SK-N-SH treated with all-trans-retinoic acid at 6 μM for 48 hours (cell line): ENCODE measurements around the gene GPR183.

Experiments used
- CREB5 ChIP-seq: fragments of 250-450 bp; sonication (Bioruptor Pico); IDR thresholded peaks from 2 replicates; pipeline ENCODE4 v1.5.1; 2020; ENCODE audit warnings: low read depth, mild to moderate bottlenecking, moderate library complexity
- ESRRG ChIP-seq: fragments of 250-450 bp; sonication (Bioruptor Pico); IDR thresholded peaks from 2 replicates; pipeline ENCODE4 v1.6.1; 2021; ENCODE audit warnings: mild to moderate bottlenecking
- OSR1 ChIP-seq: fragments of 250-450 bp; sonication (Bioruptor Pico); IDR thresholded peaks from 2 replicates; pipeline ENCODE4 v1.8.0; 2022; ENCODE audit warnings: moderate library complexity, mild to moderate bottlenecking, inconsistent platforms
- PATZ1 ChIP-seq: fragments of 250-450 bp; sonication (Bioruptor Pico); IDR thresholded peaks from 2 replicates; pipeline ENCODE4 v1.8.0; 2020; ENCODE audit warnings: mild to moderate bottlenecking, moderate library complexity, borderline replicate concordance
- ZFP3 ChIP-seq: fragments of 250-450 bp; sonication (Bioruptor Pico); IDR thresholded peaks from 2 replicates; pipeline ENCODE4 v1.5.0; 2020; ENCODE audit warnings: mild to moderate bottlenecking, moderate library complexity
- ZFP30 ChIP-seq: fragments of 450-650 bp; formaldehyde crosslinking; IDR thresholded peaks from 2 replicates; pipeline ENCODE4 v1.5.0; 2022; ENCODE audit warnings: mild to moderate bottlenecking, moderate library complexity

GRCh38 chr13:99339230-99339721 is 32.1 kb upstream of the GPR183 start:
- TF ChIP-seq CREB5 (CRISPR knock-in tag) (no peak), ZFP30 (CRISPR knock-in tag) (no peak), PATZ1 (no peak), OSR1 (CRISPR knock-in tag) (no peak), ZFP3 (CRISPR knock-in tag) (no peak), ESRRG (no peak)
